K562 (cell line): Measurements from ENCODE around the gene SLC4A4. TPM values are rescaled to one million over a fixed set of nuclear protein-coding genes. Genes with fewer than 3 reads are reported as not detected.

Experiments
- ATAC-seq: fragments of 200-7000 bp; cut with Tn5 transposase; 3 replicates; pipeline ENCODE4 v1.9.1; 2020; ENCODE audit warnings: moderate library complexity
- BruUV-seq: library from RNA; stranded (reverse); fragments of 400-500 nt; replicated peaks from 2 replicates; lab custom pipeline; 2021; lab: Mats Ljungman, UMichigan
- CTCF ChIA-PET: fragments of 300-600 bp; formaldehyde crosslinking; extraction: SDS; loops from one replicate; lab custom pipeline; 2021; ENCODE audit warnings: low intra/inter-chr PET ratio; lab: Yijun Ruan, JAX
- POLR2A ChIA-PET: fragments of 300-600, 350-650 bp; sonication (Branson Sonifier 250); formaldehyde crosslinking; extraction: SDS; loops from one replicate; lab custom pipeline; 2021; ENCODE audit warnings: antibody characterized with exemption, inconsistent platforms; lab: Yijun Ruan, JAX
- DNase-seq, 4 experiments: peaks; one replicate each; pipeline versions ENCODE4 v3.0.0 to v3.0.0-alpha.2; 2011 to 2018; ENCODE audit warnings: low spot score in 3 of 4, mixed read lengths in 3 of 4; ENCODE audit errors: extremely low read depth in 1 of 4
- FAIRE-seq: peaks from 2 replicates; lab custom pipeline; 2011; peaks lifted over from hg19 to GRCh38; lab: Jason Lieb, UNC
- H2AFZ ChIP-seq: 2 replicates; pipeline ENCODE4 v1.6.0; 2011; ENCODE audit warnings: low read depth, low read length, control low read depth, inconsistent platforms
- H3K27ac ChIP-seq: fragments of 200-600 bp; 3 replicates; pipeline ENCODE4 v1.8.0; 2011; ENCODE audit warnings: low read depth, mild to moderate bottlenecking, control low read depth, inconsistent platforms, low read length, moderate library complexity, mixed read lengths; ENCODE audit errors: extremely low read depth
- H3K27me3 ChIP-seq, 2 experiments: fragments of 300-600 bp in 1 of 2; 2 replicates in 1 of 2; 3 replicates in 1 of 2; pipeline versions ENCODE4 v1.6.0 to v1.8.0; 2011; ENCODE audit warnings: inconsistent platforms in 2 of 2, low read length in 2 of 2, mild to moderate bottlenecking in 1 of 2, mixed read lengths in 1 of 2, moderate library complexity in 1 of 2; ENCODE audit not compliant: control insufficient read depth in 2 of 2, insufficient read depth in 2 of 2
- H3K36me3 ChIP-seq: fragments of 300-600 bp; 3 replicates; pipeline ENCODE4 v1.8.0; 2011; ENCODE audit warnings: mild to moderate bottlenecking, low read length, inconsistent platforms; ENCODE audit not compliant: control insufficient read depth, insufficient read depth
- H3K4me1 ChIP-seq, 2 experiments: fragments of 200-600 bp in 1 of 2; replicated peaks in 1 of 2; 2 replicates in 1 of 2; 3 replicates in 1 of 2; pipeline versions ENCODE4 v1.5.1 to v1.8.0; 2011; ENCODE audit warnings: inconsistent platforms in 2 of 2, low read length in 2 of 2, mild to moderate bottlenecking in 1 of 2, mixed read lengths in 1 of 2, moderate library complexity in 1 of 2; ENCODE audit not compliant: control insufficient read depth in 2 of 2, insufficient read depth in 2 of 2
- H3K4me2 ChIP-seq: 2 replicates; pipeline ENCODE4 v1.6.1; 2011; ENCODE audit warnings: low read length, control low read depth, inconsistent platforms, mixed read lengths; ENCODE audit not compliant: insufficient read depth
- H3K4me3 ChIP-seq: fragments of 200-600 bp; sonication (generic), shearing (Covaris generic); 2 replicates; pipeline ENCODE4 v1.5.1; 2016; ENCODE audit warnings: control low read depth, inconsistent platforms
- H3K79me2 ChIP-seq: fragments of 200-600 bp; 3 replicates; pipeline ENCODE4 v1.8.0; 2011; ENCODE audit warnings: low read length, inconsistent platforms; ENCODE audit not compliant: control insufficient read depth, insufficient read depth
- H3K9ac ChIP-seq, 2 experiments: 2 replicates each; pipeline versions ENCODE4 v1.6.0 to v1.6.1; 2011; ENCODE audit warnings: low read depth in 2 of 2, low read length in 2 of 2, control low read depth in 1 of 2, inconsistent platforms in 1 of 2, mild to moderate bottlenecking in 1 of 2, mixed read lengths in 1 of 2; ENCODE audit not compliant: insufficient read depth in 1 of 2
- H3K9me1 ChIP-seq: one replicate; pipeline ENCODE4 v1.6.0; 2011; ENCODE audit warnings: inconsistent platforms, mild to moderate bottlenecking, low read length, moderate library complexity; ENCODE audit not compliant: control insufficient read depth, insufficient read depth
- H3K9me3 ChIP-seq: replicated peaks from 2 replicates; pipeline ENCODE4 v1.5.1; 2011; ENCODE audit warnings: low read depth, low read length, inconsistent platforms; ENCODE audit not compliant: control insufficient read depth, insufficient read depth
- H4K20me1 ChIP-seq: replicated peaks from 2 replicates; pipeline ENCODE4 v1.6.1; 2011; ENCODE audit warnings: low read length, inconsistent platforms, mixed read lengths; ENCODE audit not compliant: control insufficient read depth, insufficient read depth
- BCOR ChIP-seq: fragments of 450-650 bp; IDR thresholded peaks from 2 replicates; pipeline ENCODE4 v1.6.1; 2016
- BRD4 ChIP-seq: fragments of 200-600 bp; sonication (generic); IDR thresholded peaks from 2 replicates; pipeline ENCODE4 v1.6.1; 2017; ENCODE audit warnings: inconsistent platforms
- CEBPB ChIP-seq: fragments of 450-650 bp; IDR thresholded peaks from 2 replicates; pipeline ENCODE4 v1.6.1; 2016; ENCODE audit warnings: missing genetic modification characterization, missing compliant biosample characterization
- NBN ChIP-seq: fragments of 450-650 bp; IDR thresholded peaks from 2 replicates; pipeline ENCODE4 v1.6.1; 2016; ENCODE audit warnings: low read depth, mild to moderate bottlenecking
- NCOA1 ChIP-seq: fragments of 450-650 bp; IDR thresholded peaks from 2 replicates; pipeline ENCODE4 v1.6.1; 2016; ENCODE audit warnings: low read depth
- TFE3 ChIP-seq: fragments of 450-650 bp; formaldehyde crosslinking; IDR thresholded peaks from 2 replicates; pipeline ENCODE4 v1.4.0; 2020; ENCODE audit warnings: mild to moderate bottlenecking, mixed read lengths
- ZNF655 ChIP-seq: fragments of 250-450 bp; sonication (Bioruptor Pico); IDR thresholded peaks from 2 replicates; pipeline ENCODE4 v1.5.0; 2021
- WGBS: fragments of 100-300 bp; shearing (Covaris generic); methylation state at CpG from one replicate; pipeline ENCODE4 v1.1.6; 2016; ENCODE audit warnings: low coverage, mixed read lengths; ENCODE audit not compliant: insufficient coverage; ENCODE audit errors: missing lambda C conversion rate; 5-methylcytosine and 5-hydroxymethylcytosine counted together
- in situ Hi-C: fragments of 300-500 bp; cut with MboI; formaldehyde crosslinking; loops from 4 replicates; pipeline ENCODE4 v1.15.0; 2018; ENCODE audit warnings: inconsistent platforms, mixed read lengths
- intact Hi-C: fragments of 100-400 bp; cut with micrococcal nuclease; formaldehyde crosslinking; loops from 2 replicates; pipeline ENCODE4 v1.14.2; 2022
- polyA plus RNA-seq, 8 experiments: library from polyadenylated mRNA; depleted of rRNA in 4 of 8; stranded (reverse) in 5 of 8; unstranded in 3 of 8; fragments of >200 nt; fragmentation: Nextera tagmentation in 2 of 8; fragmentation: Illumina TruSeq in 1 of 8; extraction: Ambion mirVana in 2 of 8; extraction: Trizol in 1 of 8; gene quantifications; 2 replicates each; pipeline versions ENCODE4 v1.2.1 to v1.2.3, GENCODE V29; 2011 to 2014; ENCODE audit warnings: inconsistent platforms in 1 of 8, missing spikeins in 1 of 8
- total RNA-seq, 7 experiments: library from RNA; depleted of rRNA in 6 of 7; stranded (reverse); fragments of >200 nt in 6 of 7; fragmentation: Illumina TruSeq in 2 of 7; extraction: Trizol in 2 of 7; gene quantifications; 2 replicates each; pipeline versions ENCODE4 v1.2.1 to v1.2.3, GENCODE V29; 2011 to 2021; ENCODE audit warnings: low replicate concordance in 1 of 7

The SLC4A4 gene
- total and polyA plus RNA-seq, 9 of the 15 experiments (the other 6 are each of a cell fraction or from before 2014, with no cell fraction given) = 0.01 to 0.18 (median 0.07) TPM; not detected in 2

GRCh38 chr4:71322425-71322824 lies 16.4 kb upstream of the SLC4A4 start:
- intact Hi-C loops (no loop called here), in situ Hi-C loops (no loop called here)
- Histone ChIP-seq H4K20me1 (no peaks in the 10 kb centered on the region), H3K9ac (no peak overlapping the region), H3K79me2 (no peaks in the 10 kb centered on the region), H3K4me1 (no peaks in the 10 kb centered on the region), H3K36me3 (no peaks in the 10 kb centered on the region), H3K4me3 (no peak overlapping the region), H3K27ac (no peak overlapping the region), H3K27me3 (no peaks in the 10 kb centered on the region), H2AFZ (no peak overlapping the region), H3K9me1 (no peaks in the 10 kb centered on the region), H3K4me2 (no peak overlapping the region), H3K9me3 (no peaks in the 10 kb centered on the region)
- FAIRE-seq (no peak), DNase-seq (no peak), ATAC-seq (no peak)
- WGBS = 2% methylated on average over 3 of the region's 3 CpGs
- CTCF ChIA-PET = no interaction called here
- TF ChIP-seq ZNF655 (CRISPR knock-in tag) = no peak
- TF ChIP-seq TFE3 (CRISPR knock-in tag) = no peak
- no peak for TF ChIP-seq BRD4
- no peak for TF ChIP-seq NCOA1
- TF ChIP-seq BCOR = no peak
- TF ChIP-seq NBN = no peak
- TF ChIP-seq CEBPB = no peak
- BruUV-seq = no TSS peak
- POLR2A ChIA-PET = no interaction called here
